ENCODE data around the gene P2RY2.

DNA sequence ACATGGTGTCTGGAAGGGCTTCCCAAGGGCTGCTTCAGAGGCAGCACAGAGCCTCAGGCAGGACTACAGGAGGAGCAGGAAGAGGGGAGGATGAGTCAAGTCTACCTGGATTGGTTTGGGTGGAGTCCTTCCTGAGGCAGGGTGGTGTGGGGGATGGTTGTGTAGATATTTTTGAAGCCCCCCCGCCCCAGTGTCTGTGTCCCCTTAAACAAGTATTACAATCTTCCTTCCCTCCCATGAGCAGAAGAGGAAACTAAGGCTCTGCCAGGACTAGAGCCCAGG is 41.3 kb upstream of the P2RY2 start:
- TF ChIP-seq, protein P1, sequence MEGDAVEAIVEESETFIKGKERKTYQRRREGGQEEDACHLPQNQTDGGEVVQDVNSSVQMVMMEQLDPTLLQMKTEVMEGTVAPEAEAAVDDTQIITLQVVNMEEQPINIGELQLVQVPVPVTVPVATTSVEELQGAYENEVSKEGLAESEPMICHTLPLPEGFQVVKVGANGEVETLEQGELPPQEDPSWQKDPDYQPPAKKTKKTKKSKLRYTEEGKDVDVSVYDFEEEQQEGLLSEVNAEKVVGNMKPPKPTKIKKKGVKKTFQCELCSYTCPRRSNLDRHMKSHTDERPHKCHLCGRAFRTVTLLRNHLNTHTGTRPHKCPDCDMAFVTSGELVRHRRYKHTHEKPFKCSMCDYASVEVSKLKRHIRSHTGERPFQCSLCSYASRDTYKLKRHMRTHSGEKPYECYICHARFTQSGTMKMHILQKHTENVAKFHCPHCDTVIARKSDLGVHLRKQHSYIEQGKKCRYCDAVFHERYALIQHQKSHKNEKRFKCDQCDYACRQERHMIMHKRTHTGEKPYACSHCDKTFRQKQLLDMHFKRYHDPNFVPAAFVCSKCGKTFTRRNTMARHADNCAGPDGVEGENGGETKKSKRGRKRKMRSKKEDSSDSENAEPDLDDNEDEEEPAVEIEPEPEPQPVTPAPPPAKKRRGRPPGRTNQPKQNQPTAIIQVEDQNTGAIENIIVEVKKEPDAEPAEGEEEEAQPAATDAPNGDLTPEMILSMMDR (IDR thresholded peaks at IDR 0.05), result no peak
- TF ChIP-seq NR1H2 (CRISPR knock-in tag; IDR thresholded peaks at IDR 0.05), result no peak
- TF ChIP-seq, protein P2, sequence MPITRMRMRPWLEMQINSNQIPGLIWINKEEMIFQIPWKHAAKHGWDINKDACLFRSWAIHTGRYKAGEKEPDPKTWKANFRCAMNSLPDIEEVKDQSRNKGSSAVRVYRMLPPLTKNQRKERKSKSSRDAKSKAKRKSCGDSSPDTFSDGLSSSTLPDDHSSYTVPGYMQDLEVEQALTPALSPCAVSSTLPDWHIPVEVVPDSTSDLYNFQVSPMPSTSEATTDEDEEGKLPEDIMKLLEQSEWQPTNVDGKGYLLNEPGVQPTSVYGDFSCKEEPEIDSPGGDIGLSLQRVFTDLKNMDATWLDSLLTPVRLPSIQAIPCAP (CRISPR knock-in tag; IDR thresholded peaks at IDR 0.05), result no peak
- TF ChIP-seq, protein P3, sequence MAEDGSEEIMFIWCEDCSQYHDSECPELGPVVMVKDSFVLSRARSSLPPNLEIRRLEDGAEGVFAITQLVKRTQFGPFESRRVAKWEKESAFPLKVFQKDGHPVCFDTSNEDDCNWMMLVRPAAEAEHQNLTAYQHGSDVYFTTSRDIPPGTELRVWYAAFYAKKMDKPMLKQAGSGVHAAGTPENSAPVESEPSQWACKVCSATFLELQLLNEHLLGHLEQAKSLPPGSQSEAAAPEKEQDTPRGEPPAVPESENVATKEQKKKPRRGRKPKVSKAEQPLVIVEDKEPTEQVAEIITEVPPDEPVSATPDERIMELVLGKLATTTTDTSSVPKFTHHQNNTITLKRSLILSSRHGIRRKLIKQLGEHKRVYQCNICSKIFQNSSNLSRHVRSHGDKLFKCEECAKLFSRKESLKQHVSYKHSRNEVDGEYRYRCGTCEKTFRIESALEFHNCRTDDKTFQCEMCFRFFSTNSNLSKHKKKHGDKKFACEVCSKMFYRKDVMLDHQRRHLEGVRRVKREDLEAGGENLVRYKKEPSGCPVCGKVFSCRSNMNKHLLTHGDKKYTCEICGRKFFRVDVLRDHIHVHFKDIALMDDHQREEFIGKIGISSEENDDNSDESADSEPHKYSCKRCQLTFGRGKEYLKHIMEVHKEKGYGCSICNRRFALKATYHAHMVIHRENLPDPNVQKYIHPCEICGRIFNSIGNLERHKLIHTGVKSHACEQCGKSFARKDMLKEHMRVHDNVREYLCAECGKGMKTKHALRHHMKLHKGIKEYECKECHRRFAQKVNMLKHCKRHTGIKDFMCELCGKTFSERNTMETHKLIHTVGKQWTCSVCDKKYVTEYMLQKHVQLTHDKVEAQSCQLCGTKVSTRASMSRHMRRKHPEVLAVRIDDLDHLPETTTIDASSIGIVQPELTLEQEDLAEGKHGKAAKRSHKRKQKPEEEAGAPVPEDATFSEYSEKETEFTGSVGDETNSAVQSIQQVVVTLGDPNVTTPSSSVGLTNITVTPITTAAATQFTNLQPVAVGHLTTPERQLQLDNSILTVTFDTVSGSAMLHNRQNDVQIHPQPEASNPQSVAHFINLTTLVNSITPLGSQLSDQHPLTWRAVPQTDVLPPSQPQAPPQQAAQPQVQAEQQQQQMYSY (CRISPR knock-in tag; IDR thresholded peaks at IDR 0.05), result no peak
- TF ChIP-seq HMGA2 (CRISPR knock-in tag; IDR thresholded peaks at IDR 0.05), result no peak
- TF ChIP-seq ZNF121 (CRISPR knock-in tag; IDR thresholded peaks at IDR 0.05), result no peak
- TF ChIP-seq, protein P4, sequence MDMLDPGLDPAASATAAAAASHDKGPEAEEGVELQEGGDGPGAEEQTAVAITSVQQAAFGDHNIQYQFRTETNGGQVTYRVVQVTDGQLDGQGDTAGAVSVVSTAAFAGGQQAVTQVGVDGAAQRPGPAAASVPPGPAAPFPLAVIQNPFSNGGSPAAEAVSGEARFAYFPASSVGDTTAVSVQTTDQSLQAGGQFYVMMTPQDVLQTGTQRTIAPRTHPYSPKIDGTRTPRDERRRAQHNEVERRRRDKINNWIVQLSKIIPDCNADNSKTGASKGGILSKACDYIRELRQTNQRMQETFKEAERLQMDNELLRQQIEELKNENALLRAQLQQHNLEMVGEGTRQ (CRISPR knock-in tag; IDR thresholded peaks at IDR 0.05), result no peak
- no peak for TF ChIP-seq FOXK1 (CRISPR knock-in tag; IDR thresholded peaks at IDR 0.05)
- TF ChIP-seq, protein P5, sequence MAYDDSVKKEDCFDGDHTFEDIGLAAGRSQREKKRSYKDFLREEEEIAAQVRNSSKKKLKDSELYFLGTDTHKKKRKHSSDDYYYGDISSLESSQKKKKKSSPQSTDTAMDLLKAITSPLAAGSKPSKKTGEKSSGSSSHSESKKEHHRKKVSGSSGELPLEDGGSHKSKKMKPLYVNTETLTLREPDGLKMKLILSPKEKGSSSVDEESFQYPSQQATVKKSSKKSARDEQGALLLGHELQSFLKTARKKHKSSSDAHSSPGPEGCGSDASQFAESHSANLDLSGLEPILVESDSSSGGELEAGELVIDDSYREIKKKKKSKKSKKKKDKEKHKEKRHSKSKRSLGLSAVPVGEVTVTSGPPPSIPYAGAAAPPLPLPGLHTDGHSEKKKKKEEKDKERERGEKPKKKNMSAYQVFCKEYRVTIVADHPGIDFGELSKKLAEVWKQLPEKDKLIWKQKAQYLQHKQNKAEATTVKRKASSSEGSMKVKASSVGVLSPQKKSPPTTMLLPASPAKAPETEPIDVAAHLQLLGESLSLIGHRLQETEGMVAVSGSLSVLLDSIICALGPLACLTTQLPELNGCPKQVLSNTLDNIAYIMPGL (CRISPR knock-in tag; IDR thresholded peaks at IDR 0.05), result no peak
- TF ChIP-seq ETV6 (CRISPR knock-in tag; IDR thresholded peaks at IDR 0.05), result no peak
- TF ChIP-seq, protein P6, sequence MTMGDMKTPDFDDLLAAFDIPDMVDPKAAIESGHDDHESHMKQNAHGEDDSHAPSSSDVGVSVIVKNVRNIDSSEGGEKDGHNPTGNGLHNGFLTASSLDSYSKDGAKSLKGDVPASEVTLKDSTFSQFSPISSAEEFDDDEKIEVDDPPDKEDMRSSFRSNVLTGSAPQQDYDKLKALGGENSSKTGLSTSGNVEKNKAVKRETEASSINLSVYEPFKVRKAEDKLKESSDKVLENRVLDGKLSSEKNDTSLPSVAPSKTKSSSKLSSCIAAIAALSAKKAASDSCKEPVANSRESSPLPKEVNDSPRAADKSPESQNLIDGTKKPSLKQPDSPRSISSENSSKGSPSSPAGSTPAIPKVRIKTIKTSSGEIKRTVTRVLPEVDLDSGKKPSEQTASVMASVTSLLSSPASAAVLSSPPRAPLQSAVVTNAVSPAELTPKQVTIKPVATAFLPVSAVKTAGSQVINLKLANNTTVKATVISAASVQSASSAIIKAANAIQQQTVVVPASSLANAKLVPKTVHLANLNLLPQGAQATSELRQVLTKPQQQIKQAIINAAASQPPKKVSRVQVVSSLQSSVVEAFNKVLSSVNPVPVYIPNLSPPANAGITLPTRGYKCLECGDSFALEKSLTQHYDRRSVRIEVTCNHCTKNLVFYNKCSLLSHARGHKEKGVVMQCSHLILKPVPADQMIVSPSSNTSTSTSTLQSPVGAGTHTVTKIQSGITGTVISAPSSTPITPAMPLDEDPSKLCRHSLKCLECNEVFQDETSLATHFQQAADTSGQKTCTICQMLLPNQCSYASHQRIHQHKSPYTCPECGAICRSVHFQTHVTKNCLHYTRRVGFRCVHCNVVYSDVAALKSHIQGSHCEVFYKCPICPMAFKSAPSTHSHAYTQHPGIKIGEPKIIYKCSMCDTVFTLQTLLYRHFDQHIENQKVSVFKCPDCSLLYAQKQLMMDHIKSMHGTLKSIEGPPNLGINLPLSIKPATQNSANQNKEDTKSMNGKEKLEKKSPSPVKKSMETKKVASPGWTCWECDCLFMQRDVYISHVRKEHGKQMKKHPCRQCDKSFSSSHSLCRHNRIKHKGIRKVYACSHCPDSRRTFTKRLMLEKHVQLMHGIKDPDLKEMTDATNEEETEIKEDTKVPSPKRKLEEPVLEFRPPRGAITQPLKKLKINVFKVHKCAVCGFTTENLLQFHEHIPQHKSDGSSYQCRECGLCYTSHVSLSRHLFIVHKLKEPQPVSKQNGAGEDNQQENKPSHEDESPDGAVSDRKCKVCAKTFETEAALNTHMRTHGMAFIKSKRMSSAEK (CRISPR knock-in tag; IDR thresholded peaks at IDR 0.05; ENCODE audit: borderline replicate concordance), result no peak

All from WTC11 (cell line).